GM23338 (cell line): ENCODE measurements around the gene ZKSCAN4. TPM values are rescaled to one million over a fixed set of nuclear protein-coding genes. Genes with fewer than 3 reads are reported as not detected.

Experiments used
- ATAC-seq: fragments of 200-7000 bp; cut with Tn5 transposase; 3 replicates; pipeline ENCODE4 v1.9.1; 2020
- DNase-seq: peaks from one replicate; pipeline ENCODE4 v3.0.0-alpha.2; 2015; ENCODE audit warnings: low spot score
- H2AFZ ChIP-seq: fragments of 200-600 bp; sonication (generic); 2 replicates; pipeline ENCODE4 v1.8.0; 2016; ENCODE audit warnings: antibody characterized with exemption, mild to moderate bottlenecking, moderate library complexity
- H3F3A ChIP-seq: fragments of 200-600 bp; sonication (generic); replicated peaks from 2 replicates; pipeline ENCODE4 v1.8.0; 2017; ENCODE audit warnings: antibody characterized with exemption, mixed run types, low read depth
- H3K27ac ChIP-seq: fragments of 200-600 bp; sonication (generic); 2 replicates; pipeline ENCODE4 v1.6.1; 2016; ENCODE audit warnings: low read depth
- H3K27me3 ChIP-seq: fragments of 200-600 bp; sonication (generic); 2 replicates; pipeline ENCODE4 v1.8.0; 2016; ENCODE audit warnings: mild to moderate bottlenecking, mixed run types, moderate library complexity; ENCODE audit not compliant: insufficient read depth
- H3K36me3 ChIP-seq: fragments of 200-600 bp; sonication (generic); 2 replicates; pipeline ENCODE4 v1.8.0; 2016; ENCODE audit warnings: mild to moderate bottlenecking; ENCODE audit not compliant: insufficient read depth
- H3K4me1 ChIP-seq: fragments of 200-600 bp; sonication (generic); 2 replicates; pipeline ENCODE4 v1.8.0; 2016; ENCODE audit warnings: mild to moderate bottlenecking, moderate library complexity; ENCODE audit not compliant: insufficient read depth
- H3K4me2 ChIP-seq: fragments of 200-600 bp; sonication (generic); 2 replicates; pipeline ENCODE4 v1.7.1; 2017; ENCODE audit warnings: mixed run types
- H3K4me3 ChIP-seq: fragments of 200-600 bp; sonication (generic); 2 replicates; pipeline ENCODE4 v1.6.1; 2016; ENCODE audit warnings: mixed run types
- H3K79me2 ChIP-seq: fragments of 200-600 bp; sonication (generic); replicated peaks from 2 replicates; pipeline ENCODE4 v1.8.0; 2017; ENCODE audit warnings: mild to moderate bottlenecking; ENCODE audit not compliant: insufficient read depth
- H3K9me2 ChIP-seq: fragments of 200-600 bp; sonication (generic); 2 replicates; pipeline ENCODE4 v1.8.0; 2017; ENCODE audit not compliant: insufficient read depth
- H4K20me1 ChIP-seq: fragments of 200-600 bp; sonication (generic); replicated peaks from 2 replicates; pipeline ENCODE4 v1.8.0; 2017; ENCODE audit warnings: mild to moderate bottlenecking; ENCODE audit not compliant: insufficient read depth
- H3K27ac Mint-ChIP-seq: 2 replicates; pipeline ENCODE4 v1.8.0; 2020; ENCODE audit warnings: inconsistent platforms, mild to moderate bottlenecking, moderate library complexity, mixed read lengths
- H3K27me3 Mint-ChIP-seq: 3 replicates; pipeline ENCODE4 v1.8.0; 2022; ENCODE audit warnings: low read depth, mild to moderate bottlenecking, moderate library complexity, mixed read lengths, inconsistent platforms; ENCODE audit not compliant: insufficient read depth, poor library complexity
- H3K36me3 Mint-ChIP-seq: 3 replicates; pipeline ENCODE4 v1.8.0; 2021; ENCODE audit warnings: low read depth, mild to moderate bottlenecking, inconsistent platforms, moderate library complexity, mixed read lengths
- H3K4me1 Mint-ChIP-seq: 3 replicates; pipeline ENCODE4 v1.8.0; 2020; ENCODE audit warnings: mild to moderate bottlenecking, inconsistent platforms, mixed read lengths
- H3K4me3 Mint-ChIP-seq: 3 replicates; pipeline ENCODE4 v1.8.0; 2021; ENCODE audit warnings: moderate library complexity, mild to moderate bottlenecking, inconsistent platforms, mixed read lengths
- H3K9me3 Mint-ChIP-seq: 3 replicates; pipeline ENCODE4 v1.8.0; 2020; ENCODE audit warnings: moderate library complexity, mild to moderate bottlenecking, inconsistent platforms, mixed read lengths
- CREB1 ChIP-seq: fragments of 250-450 bp; sonication (Bioruptor Pico); IDR thresholded peaks from 2 replicates; pipeline ENCODE4 v1.5.0; 2020; ENCODE audit warnings: low read depth, mild to moderate bottlenecking, moderate library complexity
- EZH2 ChIP-seq: fragments of 200-600 bp; sonication (generic); IDR thresholded peaks from one replicate; pipeline ENCODE4 v1.8.0; 2017; ENCODE audit warnings: antibody characterized with exemption, mild to moderate bottlenecking, low read depth; ENCODE audit not compliant: unreplicated experiment
- JUNB ChIP-seq: IDR thresholded peaks from one replicate; pipeline ENCODE4 v1.6.1; 2016; ENCODE audit warnings: antibody characterized with exemption; ENCODE audit not compliant: unreplicated experiment
- NANOG ChIP-seq: IDR thresholded peaks from 2 replicates; pipeline ENCODE4 v1.6.1; 2016; ENCODE audit warnings: antibody characterized with exemption, borderline replicate concordance
- POLR2AphosphoS5 ChIP-seq: IDR thresholded peaks from 2 replicates; pipeline ENCODE4 v1.6.1; 2016; ENCODE audit warnings: antibody characterized with exemption, low read depth
- ZNF114 ChIP-seq: fragments of 250-450 bp; sonication (Bioruptor Pico); IDR thresholded peaks from 2 replicates; pipeline ENCODE4 v1.5.0; 2020; ENCODE audit warnings: mild to moderate bottlenecking, moderate library complexity
- polyA plus RNA-seq: library from polyadenylated mRNA; unstranded; fragments of >200 nt; fragmentation: Nextera tagmentation; extraction: Ambion mirVana; gene quantifications from 2 replicates; pipeline ENCODE4 v1.2.1, GENCODE V29; 2016
- total RNA-seq: library from RNA; depleted of rRNA; stranded (reverse); fragments of >200 nt; shearing (Covaris generic); gene quantifications from 2 replicates; pipeline ENCODE4 v1.2.3, GENCODE V29; 2014
- TF ChIP-seq, protein P1 (sequence below), 2 experiments: fragments of 200-600 bp in 1 of 2; sonication (generic) in 1 of 2; conservative IDR thresholded peaks; 2 replicates each; pipeline versions ENCODE4 v1.5.1 to v1.6.1; 2016 to 2017; ENCODE audit warnings: antibody characterized with exemption in 2 of 2, low read depth in 2 of 2, mild to moderate bottlenecking in 2 of 2, moderate library complexity in 1 of 2

Gene ZKSCAN4
- total and polyA plus RNA-seq, 2 experiments from 2014 or later, result 2.8 to 5.9 TPM

DNA sequence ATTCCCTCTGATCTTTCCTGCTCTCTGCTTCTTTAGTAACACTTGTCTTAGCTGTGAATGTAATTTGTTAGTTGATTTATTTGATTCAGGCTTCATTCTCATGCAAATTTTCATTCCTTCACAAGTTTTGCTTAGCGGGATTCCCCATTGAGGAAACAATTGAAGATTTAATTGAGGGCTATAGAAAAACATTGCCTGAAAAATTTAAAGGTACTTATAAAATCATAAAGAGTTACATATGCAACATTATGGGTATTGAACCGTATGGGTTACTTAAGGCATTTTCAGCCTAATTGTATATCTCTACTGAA, 38.9 kb downstream of the ZKSCAN4 start:
- Histone ChIP-seq H3K27me3 (peaks cover 77% of the 10 kb centered on the region), H3F3A (0 out of 2 replicates have a peak, but pooled peaks cover 4% of the 10 kb centered on the region), H2AFZ (no peak overlapping the region), H3K36me3 (no peaks in the 10 kb centered on the region), H4K20me1 (no peaks in the 10 kb centered on the region; the same call in 1 of the 2 replicates), H3K79me2 (no peaks in the 10 kb centered on the region), H3K27ac (no peak overlapping the region), H3K4me1 (peaks cover 29% of the 10 kb centered on the region), H3K9me2 (no peaks in the 10 kb centered on the region), H3K4me2 (peak overlapping the region; percentile 93), H3K4me3 (peak overlapping the region; percentile 83)
- Mint-ChIP-seq H3K4me3 (peak overlapping the region; percentile 88), H3K27me3 (peaks cover 51% of the 10 kb centered on the region), H3K27ac (no peak overlapping the region; the same call in 1 of the 2 replicates), H3K9me3 (peaks cover 3% of the 10 kb centered on the region; the same call in 2 of the 3 replicates), H3K36me3 (no peaks in the 10 kb centered on the region), H3K4me1 (peaks cover 25% of the 10 kb centered on the region)
- ATAC-seq (no peak), DNase-seq (no peak)
- TF ChIP-seq ZNF114 (CRISPR knock-in tag) (no peak), NANOG (peak; percentile 59; the same call in 1 of the 2 replicates)

DNA sequence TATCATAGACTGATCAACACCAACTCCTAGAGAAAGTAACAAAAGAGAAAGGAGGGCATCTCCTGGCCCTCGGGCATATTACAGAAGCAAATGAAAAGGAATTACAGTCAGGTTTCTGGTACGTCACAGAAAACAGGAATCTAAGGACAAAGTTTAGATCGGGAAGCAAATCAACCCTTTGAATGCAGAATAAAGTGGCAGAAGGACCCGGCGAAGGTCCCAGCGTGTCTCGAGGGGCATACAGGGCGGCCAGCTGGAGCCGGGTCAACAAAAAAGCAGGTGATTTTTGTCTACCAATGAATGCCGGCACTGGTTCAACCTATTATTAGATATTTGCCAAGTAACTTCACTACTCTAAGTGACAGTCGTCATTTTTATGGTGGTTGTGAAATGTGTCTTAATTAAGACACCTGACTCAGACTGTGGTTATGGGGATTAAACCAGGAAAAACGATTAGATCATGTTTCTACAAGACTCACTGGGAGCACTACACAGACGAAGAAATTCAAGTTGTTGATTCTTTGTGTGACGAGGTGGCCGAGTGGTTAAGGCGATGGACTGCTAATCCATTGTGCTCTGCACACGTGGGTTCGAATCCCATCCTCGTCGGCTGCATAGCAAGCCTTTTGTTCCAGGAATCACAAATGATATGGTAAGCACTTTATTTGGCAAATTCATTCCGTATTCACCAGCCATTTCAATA, 39.4 kb downstream of the ZKSCAN4 start:
- peak; percentile 71 for TF ChIP-seq CREB1 (CRISPR knock-in tag)
- TF ChIP-seq NANOG, result no peak
- no peak for TF ChIP-seq EZH2
- TF ChIP-seq, protein P1, sequence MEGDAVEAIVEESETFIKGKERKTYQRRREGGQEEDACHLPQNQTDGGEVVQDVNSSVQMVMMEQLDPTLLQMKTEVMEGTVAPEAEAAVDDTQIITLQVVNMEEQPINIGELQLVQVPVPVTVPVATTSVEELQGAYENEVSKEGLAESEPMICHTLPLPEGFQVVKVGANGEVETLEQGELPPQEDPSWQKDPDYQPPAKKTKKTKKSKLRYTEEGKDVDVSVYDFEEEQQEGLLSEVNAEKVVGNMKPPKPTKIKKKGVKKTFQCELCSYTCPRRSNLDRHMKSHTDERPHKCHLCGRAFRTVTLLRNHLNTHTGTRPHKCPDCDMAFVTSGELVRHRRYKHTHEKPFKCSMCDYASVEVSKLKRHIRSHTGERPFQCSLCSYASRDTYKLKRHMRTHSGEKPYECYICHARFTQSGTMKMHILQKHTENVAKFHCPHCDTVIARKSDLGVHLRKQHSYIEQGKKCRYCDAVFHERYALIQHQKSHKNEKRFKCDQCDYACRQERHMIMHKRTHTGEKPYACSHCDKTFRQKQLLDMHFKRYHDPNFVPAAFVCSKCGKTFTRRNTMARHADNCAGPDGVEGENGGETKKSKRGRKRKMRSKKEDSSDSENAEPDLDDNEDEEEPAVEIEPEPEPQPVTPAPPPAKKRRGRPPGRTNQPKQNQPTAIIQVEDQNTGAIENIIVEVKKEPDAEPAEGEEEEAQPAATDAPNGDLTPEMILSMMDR (conservative IDR thresholded peaks at IDR 0.05; ENCODE audit: low read depth in 2 of 2), result peak; percentile 9 to 24; a peak in 2 of 4 replicates
- TF ChIP-seq JUNB, result no peak
- no peak for TF ChIP-seq POLR2AphosphoS5
- ATAC-seq (peak; percentile 71), DNase-seq (peak; percentile 81)
- H3K27me3 Mint-ChIP-seq, result peaks cover 51% of the 10 kb centered on the region
- H3K27ac Mint-ChIP-seq, result no peak overlapping the region; the same call in 1 of the 2 replicates
- H3K36me3 ChIP-seq, result no peaks in the 10 kb centered on the region
- peak overlapping the region; percentile 83 for H3K4me3 ChIP-seq
- no peaks in the 10 kb centered on the region for H3K9me2 ChIP-seq
- H3K4me1 ChIP-seq, result peaks cover 29% of the 10 kb centered on the region
- H2AFZ ChIP-seq, result peak overlapping the region; percentile 98
- H3F3A ChIP-seq, result 0 out of 2 replicates have a peak, but pooled peaks cover 4% of the 10 kb centered on the region
- H3K27ac ChIP-seq, result no peak overlapping the region
- peak overlapping the region; percentile 88 for H3K4me3 Mint-ChIP-seq
- H3K27me3 ChIP-seq, result peaks cover 77% of the 10 kb centered on the region
- no peaks in the 10 kb centered on the region; the same call in 1 of the 2 replicates for H4K20me1 ChIP-seq
- H3K36me3 Mint-ChIP-seq, result no peaks in the 10 kb centered on the region
- H3K4me2 ChIP-seq, result peak overlapping the region; percentile 93
- H3K4me1 Mint-ChIP-seq, result peaks cover 27% of the 10 kb centered on the region
- peaks cover 3% of the 10 kb centered on the region; the same call in 2 of the 3 replicates for H3K9me3 Mint-ChIP-seq
- H3K79me2 ChIP-seq, result no peaks in the 10 kb centered on the region
